ENCODE data around the gene DAZL. TPM values are rescaled to one million over a fixed set of nuclear protein-coding genes. Genes with fewer than 3 reads are reported as not detected.
"Not testable (repeated sequence)": the region's sequence is repeated elsewhere in the genome, so short reads cannot be mapped to it uniquely, and the experiment has no call there.

DAZL gene
- not detected for total RNA-seq

GRCh38 chr3:16604887-16605602, at the start of gene DAZL:
Gene DAZL, minus strand, starts transcription at chr3:16605423. Its CDS starts 218 bp downstream, at chr3:16605205.
- DNase-seq = no peak
- POLR2A ChIA-PET = no interaction called here
- Mint-ChIP-seq H3K4me3 (no peak within 1 kb of the TSS), H3K27ac (no peak within 1 kb of the TSS), H3K9me3 (no peaks in the 10 kb centered on the region), H3K27me3 (peaks cover 19% of the 10 kb centered on the region), H3K36me3 (ENCODE audit: low read depth) (no peaks in the 10 kb centered on the region), H3K4me1 (peaks cover 2% of the 10 kb centered on the region)
- CTCF ChIA-PET = no interaction called here

GRCh38 chr3:16654976-16655375, 49.8 kb upstream of the DAZL start:
- H3K4me1 Mint-ChIP-seq = no peaks in the 10 kb centered on the region
- no peak for DNase-seq
- peaks cover 5% of the 10 kb centered on the region for H3K27me3 Mint-ChIP-seq
- POLR2A ChIA-PET = interaction anchor here (0.6 kb wide), 1 partner anchor 168 kb away, joined by 3 read pairs; no protein-coding TSS in a partner anchor
- H3K9me3 Mint-ChIP-seq = no peaks in the 10 kb centered on the region
- no peak overlapping the region for H3K27ac Mint-ChIP-seq
- H3K36me3 Mint-ChIP-seq (ENCODE audit: low read depth) = no peaks in the 10 kb centered on the region
- CTCF ChIA-PET = no interaction called here
- H3K4me3 Mint-ChIP-seq = no peak overlapping the region

- no peaks in the 10 kb centered on the region for H3K36me3 Mint-ChIP-seq (ENCODE audit: low read depth)
- H3K27me3 Mint-ChIP-seq = peaks cover 4% of the 10 kb centered on the region
- ChIA-PET CTCF (no interaction called here), POLR2A (no interaction called here)
- no peak overlapping the region for H3K27ac Mint-ChIP-seq
- DNase-seq = no peak
- H3K4me1 Mint-ChIP-seq = no peaks in the 10 kb centered on the region
- no peaks in the 10 kb centered on the region for H3K9me3 Mint-ChIP-seq
- H3K4me3 Mint-ChIP-seq = no peak overlapping the region
These were observed 48.5 kb upstream of the DAZL start for GRCh38 chr3:16653712-16654111.

- CTCF ChIA-PET = no interaction called here
- POLR2A ChIA-PET = no interaction called here
- no peaks in the 10 kb centered on the region for H3K4me1 Mint-ChIP-seq
These were observed 42.4 kb upstream of the DAZL start for GRCh38 chr3:16647668-16648067.

GRCh38 chr3:16639806-16640205, 34.6 kb upstream of the DAZL start:
- H3K9me3 Mint-ChIP-seq = no peaks in the 10 kb centered on the region
- no peak overlapping the region for H3K27ac Mint-ChIP-seq
- peaks cover 9% of the 10 kb centered on the region for H3K27me3 Mint-ChIP-seq
- POLR2A ChIA-PET = no interaction called here
- no peaks in the 10 kb centered on the region for H3K36me3 Mint-ChIP-seq (ENCODE audit: low read depth)
- no peak overlapping the region for H3K4me3 Mint-ChIP-seq
- no peaks in the 10 kb centered on the region for H3K4me1 Mint-ChIP-seq
- no peak for DNase-seq
- CTCF ChIA-PET = no interaction called here

More at GRCh38 chr3:16647668-16648067, 42.4 kb upstream of the DAZL start:
- H3K27ac Mint-ChIP-seq = no peak overlapping the region
- no peaks in the 10 kb centered on the region for H3K36me3 Mint-ChIP-seq (ENCODE audit: low read depth)
- H3K27me3 Mint-ChIP-seq = peaks cover 8% of the 10 kb centered on the region
- no peak overlapping the region for H3K4me3 Mint-ChIP-seq
- DNase-seq = no peak
- no peaks in the 10 kb centered on the region for H3K9me3 Mint-ChIP-seq

GRCh38 chr3:16633948-16634347, 28.7 kb upstream of the DAZL start:
- H3K9me3 Mint-ChIP-seq = peaks cover 5% of the 10 kb centered on the region
- no peaks in the 10 kb centered on the region for H3K4me1 Mint-ChIP-seq
- peaks cover 2% of the 10 kb centered on the region for H3K27me3 Mint-ChIP-seq
- H3K27ac Mint-ChIP-seq = no peak overlapping the region
- DNase-seq = no peak
- POLR2A ChIA-PET = no interaction called here
- CTCF ChIA-PET = no interaction called here
- no peak overlapping the region for H3K4me3 Mint-ChIP-seq
- H3K36me3 Mint-ChIP-seq (ENCODE audit: low read depth) = no peaks in the 10 kb centered on the region

- no peaks in the 10 kb centered on the region for H3K36me3 Mint-ChIP-seq (ENCODE audit: low read depth)
- POLR2A ChIA-PET = no interaction called here
- H3K4me1 Mint-ChIP-seq = no peaks in the 10 kb centered on the region
- CTCF ChIA-PET = no interaction called here
- no peaks in the 10 kb centered on the region for H3K27me3 Mint-ChIP-seq
- H3K4me3 Mint-ChIP-seq = no peak overlapping the region
- no peak overlapping the region for H3K27ac Mint-ChIP-seq
- DNase-seq = no peak
- H3K9me3 Mint-ChIP-seq = peaks cover 5% of the 10 kb centered on the region
These were observed 27.2 kb upstream of the DAZL start for GRCh38 chr3:16632395-16632794.

- CTCF ChIA-PET = no interaction called here
- Mint-ChIP-seq H3K27ac (no peak overlapping the region), H3K4me1 (no peaks in the 10 kb centered on the region), H3K36me3 (ENCODE audit: low read depth) (no peaks in the 10 kb centered on the region), H3K27me3 (peaks cover 1% of the 10 kb centered on the region), H3K9me3 (peaks cover 5% of the 10 kb centered on the region), H3K4me3 (no peak overlapping the region)
- POLR2A ChIA-PET = no interaction called here
- no peak for DNase-seq
These were observed 13.5 kb upstream of the DAZL start for GRCh38 chr3:16618721-16619120.

GRCh38 chr3:16617155-16617554, 11.9 kb upstream of the DAZL start:
- H3K9me3 Mint-ChIP-seq; CTCF ChIA-PET; H3K27me3 Mint-ChIP-seq; DNase-seq; POLR2A ChIA-PET; H3K27ac Mint-ChIP-seq; H3K36me3 Mint-ChIP-seq (ENCODE audit: low read depth); H3K4me1 Mint-ChIP-seq; H3K4me3 Mint-ChIP-seq: not testable (repeated sequence)

GRCh38 chr3:16616083-16616482, 10.9 kb upstream of the DAZL start:
- ChIA-PET CTCF (no interaction called here), POLR2A (no interaction called here)
- H3K27ac Mint-ChIP-seq = no peak overlapping the region
- H3K4me1 Mint-ChIP-seq = no peaks in the 10 kb centered on the region
- H3K4me3 Mint-ChIP-seq = no peak overlapping the region
- DNase-seq = no peak
- H3K27me3 Mint-ChIP-seq = peaks cover 9% of the 10 kb centered on the region
- H3K36me3 Mint-ChIP-seq (ENCODE audit: low read depth) = no peaks in the 10 kb centered on the region
- H3K9me3 Mint-ChIP-seq = peaks cover 5% of the 10 kb centered on the region

GRCh38 chr3:16614033-16615031, 9.1 kb upstream of the DAZL start:
- H3K4me1 Mint-ChIP-seq = no peaks in the 10 kb centered on the region
- H3K36me3 Mint-ChIP-seq (ENCODE audit: low read depth) = no peaks in the 10 kb centered on the region
- no peak for DNase-seq
- H3K27me3 Mint-ChIP-seq = peaks cover 13% of the 10 kb centered on the region
- H3K4me3 Mint-ChIP-seq = no peak overlapping the region
- ChIA-PET CTCF (interaction anchor here (1.9 kb wide), 1 partner anchor 13 kb away, joined by 6 read pairs; no protein-coding TSS in a partner anchor), POLR2A (no interaction called here)
- peaks cover 5% of the 10 kb centered on the region for H3K9me3 Mint-ChIP-seq
- H3K27ac Mint-ChIP-seq = no peak overlapping the region

GRCh38 chr3:16609927-16610580, 4.8 kb upstream of the DAZL start:
- H3K4me1 Mint-ChIP-seq = no peaks in the 10 kb centered on the region
- DNase-seq = no peak
- no peaks in the 10 kb centered on the region for H3K36me3 Mint-ChIP-seq (ENCODE audit: low read depth)
- CTCF ChIA-PET = no interaction called here
- H3K9me3 Mint-ChIP-seq = no peaks in the 10 kb centered on the region
- peaks cover 13% of the 10 kb centered on the region for H3K27me3 Mint-ChIP-seq
- no peak overlapping the region for H3K27ac Mint-ChIP-seq
- H3K4me3 Mint-ChIP-seq = no peak overlapping the region
- POLR2A ChIA-PET = no interaction called here

GRCh38 chr3:16608816-16609215, 3.6 kb upstream of the DAZL start:
- Mint-ChIP-seq H3K27ac (no peak overlapping the region), H3K4me1 (no peaks in the 10 kb centered on the region), H3K27me3 (peaks cover 12% of the 10 kb centered on the region), H3K36me3 (ENCODE audit: low read depth) (no peaks in the 10 kb centered on the region), H3K9me3 (no peaks in the 10 kb centered on the region), H3K4me3 (no peak overlapping the region)
- ChIA-PET POLR2A (no interaction called here), CTCF (no interaction called here)
- no peak for DNase-seq

Data from activated CD4-positive, alpha-beta memory T cell treated with anti-CD3 and anti-CD28 coated beads, Interleukin-2, amount 10 ng/mL, durations not matched to agents 7 days and 5 days (primary cell).